Skeletal muscle satellite cell (primary cell): ENCODE results near the gene SLC16A5.

Experiments
- H3K27me3 ChIP-seq: 2 replicates; pipeline ENCODE4 v1.7.0; 2013; ENCODE audit warnings: low read length; ENCODE audit not compliant: control insufficient read depth, insufficient read depth
- H3K36me3 ChIP-seq: 2 replicates; pipeline ENCODE4 v1.7.0; 2013; ENCODE audit warnings: mild to moderate bottlenecking, control low read depth, low read length; ENCODE audit not compliant: insufficient read depth
- H3K4me1 ChIP-seq: 2 replicates; pipeline ENCODE4 v1.7.0; 2013; ENCODE audit warnings: low read length; ENCODE audit not compliant: control insufficient read depth, insufficient read depth
- H3K4me2 ChIP-seq: 2 replicates; pipeline ENCODE4 v1.7.0; 2013; ENCODE audit warnings: mild to moderate bottlenecking, low read length
- H3K4me3 ChIP-seq: 2 replicates; pipeline ENCODE4 v1.7.0; 2013; ENCODE audit warnings: low read length
- H3K9ac ChIP-seq: 2 replicates; pipeline ENCODE4 v1.7.0; 2013; ENCODE audit warnings: mild to moderate bottlenecking, low read depth, low read length, moderate library complexity
- H3K9me3 ChIP-seq: replicated peaks from 2 replicates; pipeline ENCODE4 v1.7.0; 2013; ENCODE audit warnings: mild to moderate bottlenecking, control low read depth, low read length

The SLC16A5 gene

DNA sequence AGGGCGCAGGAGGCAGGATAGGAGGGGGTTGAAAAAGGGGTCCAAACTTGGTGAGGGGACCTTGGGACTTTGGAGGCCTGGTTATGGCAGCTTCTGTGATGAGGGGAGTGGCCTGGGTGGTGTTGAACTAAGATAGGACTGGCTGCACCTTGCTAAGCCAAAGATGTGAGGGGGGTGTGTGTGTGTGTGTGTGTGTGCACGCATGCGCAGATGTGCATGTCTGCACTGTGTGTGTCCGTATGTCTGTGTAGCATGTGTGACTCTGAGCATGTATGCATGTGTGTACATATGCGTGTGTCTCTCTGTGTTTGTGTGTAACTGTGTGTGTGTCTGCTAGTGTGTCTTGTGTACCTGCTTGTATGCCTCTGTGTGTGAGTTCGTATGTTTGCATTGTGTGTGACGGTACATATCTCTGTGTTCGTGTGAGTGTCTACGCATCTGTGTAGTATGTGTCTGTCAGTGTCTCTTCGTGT lies 4.1 kb downstream of the SLC16A5 start:
- no peaks in the 10 kb centered on the region for H3K9me3 ChIP-seq
- no peaks in the 10 kb centered on the region for H3K27me3 ChIP-seq
- H3K4me1 ChIP-seq, result peaks cover 38% of the 10 kb centered on the region
- H3K4me3 ChIP-seq, result no peak overlapping the region
- H3K9ac ChIP-seq, result no peak overlapping the region
- H3K4me2 ChIP-seq, result no peak overlapping the region
- H3K36me3 ChIP-seq, result no peaks in the 10 kb centered on the region

DNA sequence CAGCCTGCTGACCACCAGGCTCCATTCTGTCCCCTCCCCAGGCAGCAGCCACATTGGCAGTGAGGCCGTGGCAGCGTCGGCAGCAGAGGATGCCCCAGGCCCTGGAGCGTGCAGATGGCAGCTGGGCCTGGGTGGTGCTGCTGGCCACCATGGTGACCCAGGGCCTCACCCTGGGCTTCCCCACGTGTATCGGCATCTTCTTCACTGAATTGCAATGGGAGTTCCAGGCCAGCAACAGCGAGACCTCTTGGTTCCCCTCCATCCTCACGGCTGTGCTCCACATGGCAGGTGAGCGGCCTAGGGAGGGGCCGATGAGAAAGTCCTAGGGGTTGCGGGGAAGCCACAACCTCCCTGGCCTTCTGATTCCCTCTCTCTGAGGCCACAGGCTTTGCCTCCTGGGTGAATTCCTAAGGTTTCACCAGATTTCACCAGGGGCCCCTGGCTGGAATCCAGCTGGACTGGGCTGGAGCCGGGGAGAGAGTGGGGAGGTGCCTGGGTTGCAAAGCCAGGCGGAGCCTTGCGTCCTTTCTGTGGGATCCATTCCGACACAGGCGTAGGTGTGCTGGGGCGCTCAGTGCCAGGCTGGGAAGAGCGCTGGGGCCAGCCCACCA lies 5.9 kb downstream of the SLC16A5 start:
- peaks cover 20% of the 10 kb centered on the region for H3K4me1 ChIP-seq
- H3K36me3 ChIP-seq, result no peaks in the 10 kb centered on the region
- H3K27me3 ChIP-seq, result no peaks in the 10 kb centered on the region
- H3K4me3 ChIP-seq, result no peak overlapping the region
- no peak overlapping the region for H3K9ac ChIP-seq
- no peak overlapping the region for H3K4me2 ChIP-seq
- no peaks in the 10 kb centered on the region for H3K9me3 ChIP-seq

DNA sequence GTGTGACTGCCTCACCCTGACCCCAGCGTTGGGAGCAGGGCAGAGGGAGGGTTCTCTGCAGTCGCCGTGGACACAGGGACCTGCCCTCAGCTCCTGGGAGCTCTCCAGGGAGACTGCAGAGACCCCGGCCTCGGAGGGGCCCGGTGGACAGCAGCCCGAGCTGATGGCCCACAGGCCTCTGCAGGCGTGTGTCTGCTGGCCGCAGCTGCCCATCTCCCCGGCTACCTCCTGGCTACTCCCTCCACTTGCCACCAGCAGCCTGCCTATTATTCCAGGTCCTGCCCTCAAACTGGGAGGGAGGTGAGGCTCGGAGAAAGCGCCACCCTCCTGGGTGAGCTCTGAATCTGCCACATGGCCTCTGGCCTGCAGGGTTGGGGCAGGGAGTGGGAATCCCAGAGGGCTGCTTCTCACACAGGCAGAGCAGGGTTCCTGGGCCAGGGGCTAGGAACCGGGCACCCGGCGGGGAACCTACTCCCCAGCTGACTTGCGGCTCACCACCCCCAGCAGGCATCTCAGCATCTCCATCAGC lies 7.2 kb downstream of the SLC16A5 start:
- Histone ChIP-seq H3K36me3 (no peaks in the 10 kb centered on the region), H3K4me2 (no peak overlapping the region), H3K9me3 (no peaks in the 10 kb centered on the region), H3K27me3 (no peaks in the 10 kb centered on the region), H3K4me3 (no peak overlapping the region), H3K9ac (no peak overlapping the region), H3K4me1 (peaks cover 14% of the 10 kb centered on the region)

DNA sequence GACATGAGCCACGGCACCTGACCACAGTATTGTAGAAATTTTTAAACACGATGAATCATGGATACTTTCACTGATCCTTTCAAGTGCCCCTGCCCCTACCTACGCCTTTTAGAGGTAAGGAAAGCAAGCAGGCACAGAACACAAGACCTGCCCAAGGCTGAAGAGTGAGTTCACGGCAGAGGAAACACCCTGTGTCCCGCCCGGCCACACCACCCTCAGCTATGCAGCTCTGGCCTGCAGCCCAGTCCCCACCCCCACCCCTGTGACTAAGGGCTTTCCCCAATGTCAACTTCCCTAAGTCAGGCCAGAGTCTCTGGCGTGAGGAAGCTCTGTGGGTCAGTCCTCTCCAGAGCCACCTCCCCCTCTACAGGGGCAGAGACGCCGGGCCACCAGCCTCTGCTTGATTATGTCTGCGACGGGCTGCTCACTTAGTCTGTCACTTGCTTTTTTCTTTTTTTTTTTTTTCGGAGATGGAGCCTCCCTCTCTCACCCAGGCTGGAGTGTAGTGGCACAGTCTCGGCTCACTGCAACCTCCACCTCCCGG lies 8.4 kb downstream of the SLC16A5 start:
- Histone ChIP-seq H3K9ac (no peak overlapping the region), H3K27me3 (peaks cover 3% of the 10 kb centered on the region), H3K4me3 (peak overlapping the region; percentile 27), H3K9me3 (no peaks in the 10 kb centered on the region), H3K36me3 (no peaks in the 10 kb centered on the region), H3K4me2 (peak overlapping the region; percentile 50), H3K4me1 (peaks cover 10% of the 10 kb centered on the region)

DNA sequence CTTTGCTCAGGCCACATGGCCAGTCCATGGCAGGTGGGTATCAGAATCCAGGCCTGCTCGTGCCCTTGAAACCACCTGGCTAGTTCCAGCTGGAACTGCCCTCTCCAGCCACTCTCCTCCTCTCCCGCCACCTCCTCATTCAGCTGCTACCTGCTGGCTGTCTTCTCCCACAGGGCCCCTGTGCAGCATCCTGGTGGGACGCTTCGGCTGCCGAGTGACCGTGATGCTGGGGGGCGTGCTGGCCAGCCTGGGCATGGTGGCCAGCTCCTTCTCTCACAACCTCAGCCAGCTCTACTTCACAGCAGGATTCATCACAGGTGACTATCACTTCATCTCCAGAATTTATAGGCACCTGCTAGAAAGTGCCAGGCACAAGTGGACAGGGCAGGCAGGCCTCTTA lies 10.1 kb downstream of the SLC16A5 start:
- Histone ChIP-seq H3K9me3 (no peaks in the 10 kb centered on the region), H3K4me3 (no peak overlapping the region), H3K36me3 (no peaks in the 10 kb centered on the region), H3K4me2 (no peak overlapping the region), H3K9ac (no peak overlapping the region), H3K4me1 (peaks cover 8% of the 10 kb centered on the region), H3K27me3 (peaks cover 8% of the 10 kb centered on the region)

DNA sequence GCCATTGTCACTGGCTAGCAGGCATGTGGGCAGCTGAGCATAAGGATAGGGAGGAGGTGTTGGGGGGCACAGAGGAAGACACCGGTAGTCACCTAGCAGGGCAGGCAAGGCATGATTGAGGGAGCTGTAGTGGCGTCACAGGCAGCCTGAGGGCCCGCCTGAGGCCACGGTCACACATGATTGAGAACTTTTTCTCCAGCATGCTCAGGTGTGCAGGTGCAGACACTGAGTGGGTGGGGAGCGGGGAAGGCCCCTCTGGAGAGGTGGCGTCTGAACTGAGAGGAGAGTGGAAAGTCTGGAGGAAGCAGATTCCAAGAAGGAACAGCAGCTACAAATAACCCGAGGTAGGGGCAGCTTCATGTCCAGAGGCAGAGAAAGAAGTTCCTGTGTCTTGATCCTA lies 11.1 kb downstream of the SLC16A5 start:
- Histone ChIP-seq H3K4me1 (peaks cover 8% of the 10 kb centered on the region), H3K9ac (no peak overlapping the region), H3K4me2 (no peak overlapping the region), H3K36me3 (no peaks in the 10 kb centered on the region), H3K9me3 (no peaks in the 10 kb centered on the region), H3K4me3 (no peak overlapping the region), H3K27me3 (peaks cover 8% of the 10 kb centered on the region)

DNA sequence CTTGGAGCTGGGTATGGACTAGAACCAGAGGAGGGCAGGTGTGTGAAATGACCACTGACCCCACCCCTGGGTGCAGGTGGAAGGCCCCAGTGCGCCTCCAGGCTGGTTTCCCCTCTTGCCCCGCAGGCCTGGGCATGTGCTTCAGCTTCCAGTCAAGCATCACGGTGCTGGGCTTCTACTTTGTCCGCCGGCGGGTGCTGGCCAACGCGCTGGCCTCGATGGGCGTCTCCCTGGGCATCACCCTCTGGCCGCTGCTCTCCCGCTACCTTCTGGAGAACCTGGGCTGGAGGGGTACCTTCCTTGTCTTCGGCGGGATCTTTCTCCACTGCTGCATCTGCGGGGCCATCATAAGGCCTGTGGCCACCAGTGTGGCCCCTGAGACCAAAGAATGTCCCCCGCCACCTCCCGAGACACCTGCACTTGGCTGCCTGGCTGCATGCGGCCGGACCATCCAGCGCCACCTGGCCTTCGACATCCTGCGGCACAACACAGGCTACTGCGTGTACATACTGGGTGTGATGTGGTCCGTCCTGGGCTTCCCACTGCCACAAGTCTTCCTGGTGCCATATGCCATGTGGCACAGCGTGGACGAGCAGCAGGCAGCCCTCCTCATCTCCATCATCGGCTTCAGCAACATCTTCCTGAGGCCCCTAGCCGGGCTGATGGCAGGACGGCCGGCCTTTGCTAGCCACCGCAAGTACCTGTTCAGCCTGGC lies 12.3 kb downstream of the SLC16A5 start:
- no peak overlapping the region for H3K9ac ChIP-seq
- no peak overlapping the region for H3K4me2 ChIP-seq
- H3K4me1 ChIP-seq, result peaks cover 8% of the 10 kb centered on the region
- no peaks in the 10 kb centered on the region for H3K9me3 ChIP-seq
- no peak overlapping the region for H3K4me3 ChIP-seq
- H3K36me3 ChIP-seq, result no peaks in the 10 kb centered on the region
- peaks cover 11% of the 10 kb centered on the region for H3K27me3 ChIP-seq

DNA sequence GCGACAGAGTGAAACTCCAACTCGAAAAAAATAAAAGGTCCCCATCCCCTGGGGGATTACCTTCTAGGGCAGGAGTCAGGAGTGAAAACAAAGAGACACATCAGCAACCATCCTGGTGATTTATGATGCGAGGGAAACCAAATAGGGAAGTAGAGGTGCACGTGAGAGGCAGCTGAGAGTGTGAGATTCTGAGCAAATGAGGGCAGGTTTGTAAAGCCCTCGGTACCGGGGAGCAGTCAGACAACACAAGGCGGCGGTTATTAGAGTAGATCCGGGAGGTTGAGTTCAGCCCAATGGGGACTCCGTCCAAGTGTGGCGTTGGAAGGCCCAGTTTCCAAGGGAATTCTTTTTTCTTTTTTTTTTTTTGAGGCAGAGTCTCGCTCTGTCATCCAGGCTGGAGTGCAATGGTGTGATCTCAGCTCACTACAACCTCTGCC lies 14.6 kb downstream of the SLC16A5 start:
- no peak overlapping the region for H3K4me2 ChIP-seq
- H3K4me1 ChIP-seq, result no peaks in the 10 kb centered on the region
- H3K9ac ChIP-seq, result no peak overlapping the region
- no peaks in the 10 kb centered on the region for H3K36me3 ChIP-seq
- H3K9me3 ChIP-seq, result no peaks in the 10 kb centered on the region
- peaks cover 15% of the 10 kb centered on the region for H3K27me3 ChIP-seq
- H3K4me3 ChIP-seq, result no peak overlapping the region

DNA sequence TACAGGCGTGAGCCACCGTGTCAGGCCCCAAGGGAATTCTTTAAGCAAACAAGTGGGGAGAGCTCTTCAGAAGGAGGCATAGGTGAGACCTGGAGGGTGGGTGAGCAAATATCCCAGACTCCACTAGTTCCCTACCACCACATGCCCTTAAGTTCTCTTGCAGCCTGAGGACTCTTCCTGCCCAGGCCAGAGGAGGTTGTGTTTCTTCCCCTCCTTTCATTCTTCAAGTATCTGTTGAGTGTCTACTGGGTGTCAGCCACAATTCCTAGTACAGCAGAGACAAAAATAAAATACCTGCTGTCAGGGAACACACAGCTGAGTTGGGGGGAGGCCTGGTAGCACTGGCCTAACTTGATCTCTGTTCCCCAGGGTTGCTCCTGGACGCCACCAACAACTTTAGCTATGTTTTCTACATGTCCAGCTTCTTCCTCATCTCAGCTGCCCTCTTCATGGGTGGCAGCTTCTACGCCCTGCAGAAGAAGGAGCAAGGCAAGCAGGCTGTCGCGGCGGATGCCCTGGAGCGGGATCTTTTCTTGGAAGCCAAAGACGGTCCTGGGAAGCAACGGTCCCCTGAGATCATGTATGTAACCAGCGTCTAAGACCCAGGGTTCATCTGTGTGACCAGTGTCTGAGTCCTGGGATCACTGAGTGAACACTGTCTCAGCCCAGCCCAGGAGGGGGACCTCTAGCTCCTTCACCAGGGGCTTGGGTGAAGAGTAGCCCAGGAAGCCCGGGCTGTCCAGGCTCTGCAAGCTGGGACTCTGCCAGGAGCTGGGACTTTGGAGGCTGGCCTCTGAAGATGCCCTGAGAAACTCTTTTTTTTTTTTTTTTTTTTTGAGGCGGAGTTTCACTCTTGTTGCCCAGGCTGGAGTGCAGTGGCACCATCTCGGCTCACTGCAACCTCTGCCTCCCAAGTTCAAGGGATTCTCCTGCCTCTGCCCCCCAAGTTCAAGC lies 16.1 kb downstream of the SLC16A5 start:
- Histone ChIP-seq H3K4me2 (no peak overlapping the region), H3K9ac (no peak overlapping the region), H3K4me1 (no peaks in the 10 kb centered on the region), H3K27me3 (peaks cover 15% of the 10 kb centered on the region), H3K36me3 (no peaks in the 10 kb centered on the region), H3K9me3 (no peaks in the 10 kb centered on the region), H3K4me3 (no peak overlapping the region)

DNA sequence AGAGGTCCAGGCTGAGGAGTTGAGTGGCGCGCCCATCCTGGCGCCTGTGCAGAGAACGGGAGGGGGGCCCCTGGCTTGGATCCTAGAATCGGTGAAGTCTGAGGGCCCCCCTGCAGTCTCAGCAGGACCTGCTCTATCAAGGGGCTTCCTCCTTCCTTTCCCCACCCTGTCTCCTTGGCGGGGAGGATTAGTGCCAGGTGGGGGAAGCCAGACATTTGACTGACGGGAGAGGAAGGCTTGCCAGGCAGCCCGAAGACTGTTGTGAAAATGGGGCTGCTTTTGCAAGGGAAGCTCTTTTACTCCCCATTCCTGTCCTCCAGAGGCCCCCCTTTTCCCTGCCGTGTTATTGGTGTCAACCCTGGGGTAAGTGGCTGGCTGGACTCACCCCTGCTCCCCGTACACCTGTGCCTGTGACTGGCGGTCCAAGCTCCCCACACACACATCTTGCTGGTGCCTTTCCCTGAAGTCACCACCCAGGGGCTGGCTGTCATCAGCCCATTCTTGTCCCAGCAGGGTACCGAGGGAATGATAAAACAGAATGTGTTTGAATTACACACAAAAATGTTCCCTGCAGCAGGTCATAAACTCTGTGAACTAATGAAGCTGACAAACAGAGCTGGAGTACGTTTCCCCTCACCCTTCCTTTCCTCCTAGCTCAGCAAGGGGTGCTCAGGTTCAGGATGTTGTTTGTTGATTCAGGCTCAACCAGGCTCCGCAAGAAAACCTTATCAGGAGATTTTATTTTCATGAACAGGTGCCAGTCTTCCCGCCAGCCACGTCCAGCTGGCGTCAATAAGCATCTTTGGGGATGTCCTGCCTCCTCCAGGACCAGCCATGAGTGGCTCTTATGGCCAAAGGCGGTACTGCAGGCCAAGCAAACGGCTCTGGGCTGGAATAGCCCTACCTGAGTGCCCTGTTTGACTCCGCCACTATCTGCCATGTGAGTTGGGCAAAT lies 17.6 kb downstream of the SLC16A5 start:
- H3K4me3 ChIP-seq, result no peak overlapping the region
- peaks cover 9% of the 10 kb centered on the region for H3K4me1 ChIP-seq
- peaks cover 15% of the 10 kb centered on the region for H3K27me3 ChIP-seq
- no peaks in the 10 kb centered on the region for H3K9me3 ChIP-seq
- no peaks in the 10 kb centered on the region for H3K36me3 ChIP-seq
- no peak overlapping the region for H3K4me2 ChIP-seq
- H3K9ac ChIP-seq, result no peak overlapping the region
